ENCODE measurements around the gene ALDH1A1.

Gene ALDH1A1

GRCh38 chr9:72907421-72907820, 45.4 kb downstream of the ALDH1A1 start:
- Histone ChIP-seq H3K27ac (no peak overlapping the region), H4K20me1 (ENCODE audit: insufficient read depth) (no peaks in the 10 kb centered on the region)
- TF ChIP-seq CTCF (conservative IDR thresholded peaks at IDR 0.05; ENCODE audit: low read depth, low read length): no peak

GRCh38 chr9:72906810-72907209, 46.0 kb downstream of the ALDH1A1 start:
- Histone ChIP-seq H4K20me1 (ENCODE audit: insufficient read depth) (no peaks in the 10 kb centered on the region), H3K4me2 (no peak overlapping the region), H3K27me3 (ENCODE audit: insufficient read depth, low read depth) (no peaks in the 10 kb centered on the region), H3K79me2 (ENCODE audit: insufficient read depth, low read depth) (no peaks in the 10 kb centered on the region), H3K4me3 (IDR thresholded peaks at IDR 0.05; ENCODE audit: insufficient read depth, low read depth, low read length) (no peak overlapping the region), H2AFZ (ENCODE audit: low read depth) (no peak overlapping the region), H3K36me3 (ENCODE audit: insufficient read depth) (no peaks in the 10 kb centered on the region), H3K4me1 (ENCODE audit: low read depth, poor library complexity, severe bottlenecking) (no peaks in the 10 kb centered on the region), H3K27ac (no peak overlapping the region), H3K9ac (no peak overlapping the region)
- no peak for TF ChIP-seq CTCF (conservative IDR thresholded peaks at IDR 0.05; ENCODE audit: low read depth, low read length)

More at GRCh38 chr9:72907421-72907820, 45.4 kb downstream of the ALDH1A1 start:
- Histone ChIP-seq H3K79me2 (ENCODE audit: insufficient read depth, low read depth) (no peaks in the 10 kb centered on the region), H2AFZ (ENCODE audit: low read depth) (no peak overlapping the region), H3K4me2 (no peak overlapping the region), H3K9ac (no peak overlapping the region), H3K27me3 (ENCODE audit: insufficient read depth, low read depth) (no peaks in the 10 kb centered on the region), H3K4me1 (ENCODE audit: low read depth, poor library complexity, severe bottlenecking) (no peaks in the 10 kb centered on the region), H3K4me3 (IDR thresholded peaks at IDR 0.05; ENCODE audit: insufficient read depth, low read depth, low read length) (no peak overlapping the region), H3K36me3 (ENCODE audit: insufficient read depth) (no peaks in the 10 kb centered on the region)

GRCh38 chr9:72905514-72906480, 47.1 kb downstream of the ALDH1A1 start:
- Histone ChIP-seq H3K9ac (no peak overlapping the region), H3K27me3 (ENCODE audit: insufficient read depth, low read depth) (no peaks in the 10 kb centered on the region), H3K79me2 (ENCODE audit: insufficient read depth, low read depth) (no peaks in the 10 kb centered on the region), H3K4me3 (IDR thresholded peaks at IDR 0.05; ENCODE audit: insufficient read depth, low read depth, low read length) (no peak overlapping the region), H3K4me2 (no peak overlapping the region), H2AFZ (ENCODE audit: low read depth) (no peak overlapping the region), H3K36me3 (ENCODE audit: insufficient read depth) (no peaks in the 10 kb centered on the region), H4K20me1 (ENCODE audit: insufficient read depth) (no peaks in the 10 kb centered on the region), H3K4me1 (ENCODE audit: low read depth, poor library complexity, severe bottlenecking) (no peaks in the 10 kb centered on the region), H3K27ac (no peak overlapping the region)
- TF ChIP-seq CTCF (conservative IDR thresholded peaks at IDR 0.05; ENCODE audit: low read depth, low read length): no peak

GRCh38 chr9:72904267-72905093, 48.4 kb downstream of the ALDH1A1 start:
- no peaks in the 10 kb centered on the region for H3K36me3 ChIP-seq (ENCODE audit: insufficient read depth)
- no peak overlapping the region for H3K27ac ChIP-seq
- H3K4me3 ChIP-seq (IDR thresholded peaks at IDR 0.05; ENCODE audit: insufficient read depth, low read depth, low read length): no peak overlapping the region
- no peak overlapping the region for H2AFZ ChIP-seq (ENCODE audit: low read depth)
- H3K9ac ChIP-seq: no peak overlapping the region
- H4K20me1 ChIP-seq (ENCODE audit: insufficient read depth): no peaks in the 10 kb centered on the region
- no peaks in the 10 kb centered on the region for H3K79me2 ChIP-seq (ENCODE audit: insufficient read depth, low read depth)
- no peak for TF ChIP-seq CTCF (conservative IDR thresholded peaks at IDR 0.05; ENCODE audit: low read depth, low read length)
- H3K4me1 ChIP-seq (ENCODE audit: low read depth, poor library complexity, severe bottlenecking): no peaks in the 10 kb centered on the region
- no peak overlapping the region for H3K4me2 ChIP-seq
- no peaks in the 10 kb centered on the region for H3K27me3 ChIP-seq (ENCODE audit: insufficient read depth, low read depth)
